NCI-H2227 (cell line): Measurements from ENCODE around the gene PHETA1.
A peak's percentile ranks its signal among the peaks of the same experiment; 100 is the strongest.
"Not testable (repeated sequence)": the region's sequence is repeated elsewhere in the genome, so short reads cannot be mapped to it uniquely, and the experiment has no call there.

Experiments used
- DNase-seq: peaks from one replicate; lab custom pipeline; 2025; ENCODE audit not compliant: unreplicated experiment; lab: John Stamatoyannopoulos, UW

Gene PHETA1

GRCh38 chr12:111351026-111351425, 17.9 kb downstream of the PHETA1 start:
- no peak for DNase-seq

GRCh38 chr12:111349748-111350520, 19.0 kb downstream of the PHETA1 start:
- no peak for DNase-seq

- no peak for DNase-seq
Observed at GRCh38 chr12:111349101-111349747, 19.7 kb downstream of the PHETA1 start.

- DNase-seq: no peak
Observed at GRCh38 chr12:111347891-111348644, 20.8 kb downstream of the PHETA1 start.

- no peak for DNase-seq
Observed at GRCh38 chr12:111344254-111344875, 24.5 kb downstream of the PHETA1 start.

- no peak for DNase-seq
Observed at GRCh38 chr12:111343181-111343580, 25.7 kb downstream of the PHETA1 start.

- DNase-seq: no peak
Observed at GRCh38 chr12:111342376-111342775, 26.5 kb downstream of the PHETA1 start.

- no peak for DNase-seq
Observed at GRCh38 chr12:111341426-111342065, 27.3 kb downstream of the PHETA1 start.

- DNase-seq: not testable (repeated sequence)
Observed at GRCh38 chr12:111340680-111341079, 28.2 kb downstream of the PHETA1 start.

- no peak for DNase-seq
Observed at GRCh38 chr12:111340231-111340630, 28.7 kb downstream of the PHETA1 start.

- no peak for DNase-seq
Observed at GRCh38 chr12:111339321-111339938, 29.5 kb downstream of the PHETA1 start.

- no peak for DNase-seq
Observed at GRCh38 chr12:111338096-111338495, 30.8 kb downstream of the PHETA1 start.

- DNase-seq: no peak
Observed at GRCh38 chr12:111337371-111337770, 31.5 kb downstream of the PHETA1 start.

- DNase-seq: not testable (repeated sequence)
Observed at GRCh38 chr12:111336411-111336810, 32.5 kb downstream of the PHETA1 start.

- DNase-seq: no peak
Observed at GRCh38 chr12:111335811-111336210, 33.1 kb downstream of the PHETA1 start.

GRCh38 chr12:111335301-111335700, 33.6 kb downstream of the PHETA1 start:
- not testable (repeated sequence) for DNase-seq

- DNase-seq: no peak
Observed at GRCh38 chr12:111334393-111334915, 34.4 kb downstream of the PHETA1 start.

GRCh38 chr12:111330800-111331752, 37.8 kb downstream of the PHETA1 start:
- DNase-seq: peak; percentile 65

- no peak for DNase-seq
Observed at GRCh38 chr12:111328138-111328537, 40.8 kb downstream of the PHETA1 start.
